Measurements from ENCODE around the gene SCYGR1.

Gene SCYGR1

DNA sequence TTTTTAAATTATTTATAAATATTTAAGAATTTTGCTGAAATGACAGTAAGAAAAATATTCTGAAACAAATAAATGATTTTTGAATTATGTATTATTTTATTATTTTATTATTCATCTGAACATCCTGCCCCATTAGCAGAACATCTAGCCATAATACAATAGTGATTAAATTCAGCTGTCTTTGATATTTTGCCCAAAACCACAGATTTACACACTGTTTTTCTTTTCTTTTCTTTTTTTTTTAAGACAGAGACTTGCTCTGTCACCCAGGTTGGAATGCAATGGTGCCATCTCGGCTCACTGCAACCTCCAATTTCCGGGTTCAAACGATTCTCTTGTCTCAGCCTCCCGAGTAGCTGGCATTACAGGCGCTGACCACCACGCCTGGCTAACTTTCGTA, 1.9 kb upstream of the SCYGR1 start:
- Histone ChIP-seq H3K4me2 (ENCODE audit: low read length) (no peak overlapping the region), H2AFZ (ENCODE audit: low read length) (no peak overlapping the region), H3K9me2 (ENCODE audit: low read depth, low read length) (no peaks in the 10 kb centered on the region), H3K4me3 (ENCODE audit: low read depth, low read length, poor library complexity, severe bottlenecking) (no peak overlapping the region), H3K79me2 (ENCODE audit: insufficient read depth, low read length) (no peaks in the 10 kb centered on the region), H3K36me3 (ENCODE audit: insufficient read depth, low read length) (no peaks in the 10 kb centered on the region), H3K27me3 (ENCODE audit: insufficient read depth, low read length) (no peaks in the 10 kb centered on the region), H4K20me1 (ENCODE audit: insufficient read depth, low read length) (no peaks in the 10 kb centered on the region), H3K4me1 (ENCODE audit: insufficient read depth, low read length, severe bottlenecking) (peaks cover 5% of the 10 kb centered on the region), H3K27ac (ENCODE audit: low read depth, low read length, poor library complexity, severe bottlenecking) (no peak overlapping the region), H3F3A (ENCODE audit: insufficient read depth, low read length) (no peaks in the 10 kb centered on the region), H3K9ac (ENCODE audit: low read length) (no peak overlapping the region), H3K9me3 (ENCODE audit: low read length) (no peaks in the 10 kb centered on the region)
- TF ChIP-seq, protein P1, sequence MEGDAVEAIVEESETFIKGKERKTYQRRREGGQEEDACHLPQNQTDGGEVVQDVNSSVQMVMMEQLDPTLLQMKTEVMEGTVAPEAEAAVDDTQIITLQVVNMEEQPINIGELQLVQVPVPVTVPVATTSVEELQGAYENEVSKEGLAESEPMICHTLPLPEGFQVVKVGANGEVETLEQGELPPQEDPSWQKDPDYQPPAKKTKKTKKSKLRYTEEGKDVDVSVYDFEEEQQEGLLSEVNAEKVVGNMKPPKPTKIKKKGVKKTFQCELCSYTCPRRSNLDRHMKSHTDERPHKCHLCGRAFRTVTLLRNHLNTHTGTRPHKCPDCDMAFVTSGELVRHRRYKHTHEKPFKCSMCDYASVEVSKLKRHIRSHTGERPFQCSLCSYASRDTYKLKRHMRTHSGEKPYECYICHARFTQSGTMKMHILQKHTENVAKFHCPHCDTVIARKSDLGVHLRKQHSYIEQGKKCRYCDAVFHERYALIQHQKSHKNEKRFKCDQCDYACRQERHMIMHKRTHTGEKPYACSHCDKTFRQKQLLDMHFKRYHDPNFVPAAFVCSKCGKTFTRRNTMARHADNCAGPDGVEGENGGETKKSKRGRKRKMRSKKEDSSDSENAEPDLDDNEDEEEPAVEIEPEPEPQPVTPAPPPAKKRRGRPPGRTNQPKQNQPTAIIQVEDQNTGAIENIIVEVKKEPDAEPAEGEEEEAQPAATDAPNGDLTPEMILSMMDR (IDR thresholded peaks at IDR 0.05; ENCODE audit: low read length): no peak
- no peak for TF ChIP-seq EZH2 (IDR thresholded peaks at IDR 0.05; ENCODE audit: borderline replicate concordance, low read length)

DNA sequence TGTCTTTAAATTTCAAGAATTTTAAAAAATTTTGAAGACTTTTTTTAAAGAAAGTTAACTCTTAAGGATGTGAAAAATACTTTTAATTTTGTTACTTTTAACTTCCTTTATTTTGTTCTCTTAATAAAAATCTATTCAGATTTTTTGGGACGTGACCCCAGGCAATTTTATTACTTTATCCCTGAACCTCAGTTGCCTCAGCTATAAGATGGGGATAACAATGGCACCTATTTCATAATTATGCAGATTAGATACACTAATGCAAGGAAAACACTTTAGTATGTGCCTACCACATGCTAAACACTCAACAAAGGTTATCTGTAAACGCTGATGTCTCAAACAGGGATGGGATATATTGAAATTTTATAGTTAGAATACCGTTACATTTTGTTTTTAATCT, 1.5 kb upstream of the SCYGR1 start:
- no peaks in the 10 kb centered on the region for H3K79me2 ChIP-seq (ENCODE audit: insufficient read depth, low read length)
- no peaks in the 10 kb centered on the region for H4K20me1 ChIP-seq (ENCODE audit: insufficient read depth, low read length)
- peaks cover 5% of the 10 kb centered on the region for H3K4me1 ChIP-seq (ENCODE audit: insufficient read depth, low read length, severe bottlenecking)
- H3K4me3 ChIP-seq (ENCODE audit: low read depth, low read length, poor library complexity, severe bottlenecking): no peak overlapping the region
- H2AFZ ChIP-seq (ENCODE audit: low read length): no peak overlapping the region
- H3K9me3 ChIP-seq (ENCODE audit: low read length): no peaks in the 10 kb centered on the region
- TF ChIP-seq EZH2 (IDR thresholded peaks at IDR 0.05; ENCODE audit: borderline replicate concordance, low read length): no peak
- no peaks in the 10 kb centered on the region for H3K9me2 ChIP-seq (ENCODE audit: low read depth, low read length)
- no peak overlapping the region for H3K9ac ChIP-seq (ENCODE audit: low read length)
- no peak overlapping the region for H3K4me2 ChIP-seq (ENCODE audit: low read length)
- no peak overlapping the region for H3K27ac ChIP-seq (ENCODE audit: low read depth, low read length, poor library complexity, severe bottlenecking)
- H3F3A ChIP-seq (ENCODE audit: insufficient read depth, low read length): no peaks in the 10 kb centered on the region
- H3K36me3 ChIP-seq (ENCODE audit: insufficient read depth, low read length): no peaks in the 10 kb centered on the region
- H3K27me3 ChIP-seq (ENCODE audit: insufficient read depth, low read length): no peaks in the 10 kb centered on the region

DNA sequence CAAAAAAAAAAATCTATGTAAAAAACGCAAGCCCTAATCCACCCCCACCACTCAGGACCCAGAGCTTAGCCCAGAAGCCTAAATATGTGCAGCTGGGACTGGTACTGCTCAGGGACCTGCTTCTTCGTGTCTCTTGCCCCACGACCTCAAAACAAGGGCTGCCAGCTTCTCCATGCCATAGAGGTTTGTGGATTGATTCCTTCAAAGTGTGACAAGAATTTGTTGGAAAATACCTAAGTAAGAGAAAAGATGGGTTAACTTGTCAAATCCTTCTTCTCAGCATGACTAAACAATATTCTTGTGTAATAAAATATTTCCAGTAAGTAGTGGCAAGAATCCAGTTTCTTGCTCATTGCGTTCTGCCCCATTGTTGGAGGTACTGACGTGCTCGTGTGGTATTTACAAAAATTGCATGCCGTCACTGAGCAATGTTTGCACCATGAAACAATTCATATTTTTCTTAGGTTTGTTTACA, 825 bp upstream of the SCYGR1 start:
- H3K4me3 ChIP-seq (ENCODE audit: low read depth, low read length, poor library complexity, severe bottlenecking): no peak overlapping the region
- no peak overlapping the region for H3K9ac ChIP-seq (ENCODE audit: low read length)
- H3K36me3 ChIP-seq (ENCODE audit: insufficient read depth, low read length): no peaks in the 10 kb centered on the region
- H3K9me2 ChIP-seq (ENCODE audit: low read depth, low read length): no peaks in the 10 kb centered on the region
- H3K27ac ChIP-seq (ENCODE audit: low read depth, low read length, poor library complexity, severe bottlenecking): no peak overlapping the region
- no peaks in the 10 kb centered on the region for H3K27me3 ChIP-seq (ENCODE audit: insufficient read depth, low read length)
- no peak overlapping the region for H2AFZ ChIP-seq (ENCODE audit: low read length)
- no peaks in the 10 kb centered on the region for H3K79me2 ChIP-seq (ENCODE audit: insufficient read depth, low read length)
- no peaks in the 10 kb centered on the region for H4K20me1 ChIP-seq (ENCODE audit: insufficient read depth, low read length)
- no peak overlapping the region for H3K4me2 ChIP-seq (ENCODE audit: low read length)
- no peaks in the 10 kb centered on the region for H3F3A ChIP-seq (ENCODE audit: insufficient read depth, low read length)
- H3K4me1 ChIP-seq (ENCODE audit: insufficient read depth, low read length, severe bottlenecking): peaks cover 5% of the 10 kb centered on the region
- TF ChIP-seq, protein P1 (IDR thresholded peaks at IDR 0.05; ENCODE audit: low read length): no peak
- TF ChIP-seq EZH2 (IDR thresholded peaks at IDR 0.05; ENCODE audit: borderline replicate concordance, low read length): no peak
- no peaks in the 10 kb centered on the region for H3K9me3 ChIP-seq (ENCODE audit: low read length)

DNA sequence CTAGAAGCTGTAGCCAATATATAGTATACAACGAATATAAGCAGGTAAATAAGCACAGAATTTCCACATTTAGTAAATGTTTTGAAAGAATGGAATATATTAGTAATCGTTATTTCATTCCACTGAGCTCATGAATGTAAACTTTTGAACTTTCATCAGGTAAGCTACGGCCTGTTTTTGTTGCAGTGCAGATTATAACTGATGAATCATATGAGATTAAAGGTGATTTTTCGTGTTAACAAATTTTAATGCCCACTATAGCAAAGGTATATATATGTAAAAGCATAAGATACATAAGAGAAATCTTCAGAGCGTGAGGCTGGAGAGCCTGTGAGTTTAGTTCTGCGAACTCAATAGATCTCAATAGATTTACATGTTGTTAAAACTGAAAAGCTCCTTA, 1.1 kb downstream of the SCYGR1 start:
- no peaks in the 10 kb centered on the region for H4K20me1 ChIP-seq (ENCODE audit: insufficient read depth, low read length)
- H3K36me3 ChIP-seq (ENCODE audit: insufficient read depth, low read length): no peaks in the 10 kb centered on the region
- peaks cover 5% of the 10 kb centered on the region for H3K4me1 ChIP-seq (ENCODE audit: insufficient read depth, low read length, severe bottlenecking)
- no peak overlapping the region for H3K27ac ChIP-seq (ENCODE audit: low read depth, low read length, poor library complexity, severe bottlenecking)
- no peak overlapping the region for H3K4me3 ChIP-seq (ENCODE audit: low read depth, low read length, poor library complexity, severe bottlenecking)
- H3K9ac ChIP-seq (ENCODE audit: low read length): no peak overlapping the region
- H2AFZ ChIP-seq (ENCODE audit: low read length): no peak overlapping the region
- H3K9me2 ChIP-seq (ENCODE audit: low read depth, low read length): no peaks in the 10 kb centered on the region
- no peaks in the 10 kb centered on the region for H3K9me3 ChIP-seq (ENCODE audit: low read length)
- H3K4me2 ChIP-seq (ENCODE audit: low read length): no peak overlapping the region
- no peaks in the 10 kb centered on the region for H3K79me2 ChIP-seq (ENCODE audit: insufficient read depth, low read length)
- TF ChIP-seq, protein P1 (IDR thresholded peaks at IDR 0.05; ENCODE audit: low read length): no peak
- no peak for TF ChIP-seq EZH2 (IDR thresholded peaks at IDR 0.05; ENCODE audit: borderline replicate concordance, low read length)
- H3K27me3 ChIP-seq (ENCODE audit: insufficient read depth, low read length): no peaks in the 10 kb centered on the region
- H3F3A ChIP-seq (ENCODE audit: insufficient read depth, low read length): no peaks in the 10 kb centered on the region

Measured in OCI-LY1 (cell line).